GM23248 (cell line): ENCODE data around the gene PNPLA2.

Experiments
- EZH2 ChIP-seq: fragments of 200-600 bp; sonication (generic); IDR thresholded peaks from 2 replicates; pipeline ENCODE4 v1.6.1; 2018; ENCODE audit warnings: antibody characterized with exemption, mild to moderate bottlenecking; ENCODE audit not compliant: insufficient read depth, poor library complexity, severe bottlenecking
- EZH2phosphoT487 ChIP-seq: fragments of 200-600 bp; sonication (generic); IDR thresholded peaks from 2 replicates; pipeline ENCODE4 v1.6.1; 2018; ENCODE audit warnings: antibody characterized with exemption, moderate library complexity, mild to moderate bottlenecking, low read depth; ENCODE audit not compliant: insufficient read depth

DNA sequence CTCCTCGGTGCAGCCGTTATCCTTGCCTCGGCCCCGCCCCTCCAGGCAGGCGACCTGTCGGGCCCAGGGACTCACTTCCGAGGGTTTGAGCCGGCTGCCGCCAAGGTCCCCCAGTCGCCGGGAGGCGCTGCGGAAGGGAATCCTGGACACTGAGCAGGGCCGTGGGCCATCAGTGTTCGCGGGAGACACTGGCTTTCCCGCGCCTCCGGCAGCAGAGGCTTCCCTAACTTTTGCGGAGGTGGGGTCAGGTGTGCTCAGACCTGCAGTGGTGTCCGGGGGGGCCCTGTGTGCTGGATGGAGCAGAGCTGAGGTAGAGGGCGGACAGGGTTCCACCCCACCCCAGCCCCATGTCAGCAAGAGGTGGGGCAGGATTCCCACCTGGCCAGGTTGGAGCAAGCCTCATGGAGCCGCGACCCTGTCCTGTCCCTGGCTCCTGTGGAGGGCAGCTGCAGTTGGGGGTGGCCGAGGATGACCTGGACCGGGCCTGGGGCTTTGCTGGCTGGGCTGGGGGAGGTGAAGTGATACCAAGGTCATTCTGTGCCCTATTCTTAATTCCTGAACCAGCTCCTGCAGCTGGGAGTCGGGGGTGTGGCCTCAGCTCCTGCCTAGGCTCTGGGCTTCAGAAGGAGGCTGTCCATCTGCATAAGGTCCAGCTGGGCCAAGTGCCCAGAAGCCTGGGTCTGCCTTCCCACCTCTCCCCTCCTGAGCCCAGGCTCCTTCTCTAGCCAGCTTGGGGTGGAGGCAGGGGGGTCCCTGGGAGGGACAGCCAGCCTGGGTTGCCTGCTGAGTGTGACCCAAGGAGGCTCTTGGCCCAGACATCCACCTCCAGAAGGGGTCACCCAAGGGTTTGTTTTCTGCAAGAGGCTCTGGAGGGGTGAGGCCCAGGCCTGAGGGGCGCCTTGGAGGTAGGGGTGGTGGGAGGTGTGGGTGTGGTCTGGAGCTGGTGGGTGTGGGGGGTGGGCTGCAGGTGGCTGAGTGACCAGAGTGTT, 32.4 kb downstream of the PNPLA2 start:
- TF ChIP-seq EZH2phosphoT487 (no peak), EZH2 (no peak)
